ENCODE data around the gene ZNF283.

GRCh38 chr19:43847246-43847645, 20.1 kb downstream of the ZNF283 start:
- TF ChIP-seq, protein P1, sequence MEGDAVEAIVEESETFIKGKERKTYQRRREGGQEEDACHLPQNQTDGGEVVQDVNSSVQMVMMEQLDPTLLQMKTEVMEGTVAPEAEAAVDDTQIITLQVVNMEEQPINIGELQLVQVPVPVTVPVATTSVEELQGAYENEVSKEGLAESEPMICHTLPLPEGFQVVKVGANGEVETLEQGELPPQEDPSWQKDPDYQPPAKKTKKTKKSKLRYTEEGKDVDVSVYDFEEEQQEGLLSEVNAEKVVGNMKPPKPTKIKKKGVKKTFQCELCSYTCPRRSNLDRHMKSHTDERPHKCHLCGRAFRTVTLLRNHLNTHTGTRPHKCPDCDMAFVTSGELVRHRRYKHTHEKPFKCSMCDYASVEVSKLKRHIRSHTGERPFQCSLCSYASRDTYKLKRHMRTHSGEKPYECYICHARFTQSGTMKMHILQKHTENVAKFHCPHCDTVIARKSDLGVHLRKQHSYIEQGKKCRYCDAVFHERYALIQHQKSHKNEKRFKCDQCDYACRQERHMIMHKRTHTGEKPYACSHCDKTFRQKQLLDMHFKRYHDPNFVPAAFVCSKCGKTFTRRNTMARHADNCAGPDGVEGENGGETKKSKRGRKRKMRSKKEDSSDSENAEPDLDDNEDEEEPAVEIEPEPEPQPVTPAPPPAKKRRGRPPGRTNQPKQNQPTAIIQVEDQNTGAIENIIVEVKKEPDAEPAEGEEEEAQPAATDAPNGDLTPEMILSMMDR (IDR thresholded peaks at IDR 0.05) = no peak
- no peak for TF ChIP-seq EZH2 (IDR thresholded peaks at IDR 0.05; ENCODE audit: borderline replicate concordance, insufficient read depth, low read depth, low read length, poor library complexity, severe bottlenecking)
